ENCODE measurements around the gene BTBD3. TPM values are rescaled to one million over a fixed set of nuclear protein-coding genes. Genes with fewer than 3 reads are reported as not detected.
A peak's percentile ranks its signal among the peaks of the same experiment; 100 is the strongest.

BTBD3 gene
- total and polyA plus RNA-seq, 2 experiments from 2014 or later: 15.5 to 33.2 TPM

GRCh38 chr20:11918981-11919380 lies 1.3 kb downstream of the BTBD3 start:
- Histone ChIP-seq H3K36me3 (peaks cover 16% of the 10 kb centered on the region), H3K4me1 (ENCODE audit: low read depth) (peaks cover 10% of the 10 kb centered on the region), H3K4me3 (no peak overlapping the region), H3K9me3 (ENCODE audit: low read depth) (no peaks in the 10 kb centered on the region), H3K27ac (no peak overlapping the region), H3K27me3 (no peaks in the 10 kb centered on the region)
- DNase-seq (ENCODE audit: low read depth in 1 of 2, low spot score in 1 of 2): peak in 1 of 2 donors; percentile 36
- TF ChIP-seq CTCF (IDR thresholded peaks at IDR 0.05; ENCODE audit: low read depth, low read length): no peak

- no peak overlapping the region for H3K4me3 ChIP-seq
- peaks cover 10% of the 10 kb centered on the region for H3K4me1 ChIP-seq (ENCODE audit: low read depth)
- no peak overlapping the region for H3K27ac ChIP-seq
- no peak for DNase-seq (ENCODE audit: low read depth in 1 of 2, low spot score in 1 of 2)
- H3K9me3 ChIP-seq (ENCODE audit: low read depth): no peaks in the 10 kb centered on the region
- H3K36me3 ChIP-seq: peaks cover 17% of the 10 kb centered on the region
- no peaks in the 10 kb centered on the region for H3K27me3 ChIP-seq
- TF ChIP-seq CTCF (IDR thresholded peaks at IDR 0.05; ENCODE audit: low read depth, low read length): no peak
Measured at GRCh38 chr20:11919581-11919980, 1.9 kb downstream of the BTBD3 start.

GRCh38 chr20:11920083-11920482 lies 2.4 kb downstream of the BTBD3 start:
- Histone ChIP-seq H3K4me1 (ENCODE audit: low read depth) (peaks cover 10% of the 10 kb centered on the region), H3K4me3 (no peak overlapping the region), H3K27ac (no peak overlapping the region), H3K27me3 (no peaks in the 10 kb centered on the region), H3K36me3 (peaks cover 17% of the 10 kb centered on the region), H3K9me3 (ENCODE audit: low read depth) (no peaks in the 10 kb centered on the region)
- no peak for DNase-seq (ENCODE audit: low read depth in 1 of 2, low spot score in 1 of 2)
- no peak for TF ChIP-seq CTCF (IDR thresholded peaks at IDR 0.05; ENCODE audit: low read depth, low read length)

GRCh38 chr20:11921321-11921720 lies 3.6 kb downstream of the BTBD3 start:
- Histone ChIP-seq H3K36me3 (peaks cover 17% of the 10 kb centered on the region), H3K9me3 (ENCODE audit: low read depth) (no peaks in the 10 kb centered on the region), H3K27ac (no peak overlapping the region), H3K27me3 (no peaks in the 10 kb centered on the region), H3K4me3 (no peak overlapping the region), H3K4me1 (ENCODE audit: low read depth) (peaks cover 10% of the 10 kb centered on the region)
- no peak for TF ChIP-seq CTCF (IDR thresholded peaks at IDR 0.05; ENCODE audit: low read depth, low read length)
- no peak for DNase-seq (ENCODE audit: low read depth in 1 of 2, low spot score in 1 of 2)

GRCh38 chr20:11922561-11922960 lies 4.9 kb downstream of the BTBD3 start:
- Histone ChIP-seq H3K27me3 (no peaks in the 10 kb centered on the region), H3K9me3 (ENCODE audit: low read depth) (no peaks in the 10 kb centered on the region), H3K4me1 (ENCODE audit: low read depth) (peaks cover 10% of the 10 kb centered on the region), H3K4me3 (no peak overlapping the region), H3K27ac (no peak overlapping the region), H3K36me3 (peaks cover 21% of the 10 kb centered on the region)
- no peak for TF ChIP-seq CTCF (IDR thresholded peaks at IDR 0.05; ENCODE audit: low read depth, low read length)
- no peak for DNase-seq (ENCODE audit: low read depth in 1 of 2, low spot score in 1 of 2)

GRCh38 chr20:11924923-11925322 lies 7.2 kb downstream of the BTBD3 start:
- Histone ChIP-seq H3K27me3 (no peaks in the 10 kb centered on the region), H3K27ac (no peak overlapping the region), H3K36me3 (peaks cover 22% of the 10 kb centered on the region), H3K4me3 (no peak overlapping the region), H3K9me3 (ENCODE audit: low read depth) (no peaks in the 10 kb centered on the region), H3K4me1 (ENCODE audit: low read depth) (no peaks in the 10 kb centered on the region)
- TF ChIP-seq CTCF (IDR thresholded peaks at IDR 0.05; ENCODE audit: low read depth, low read length): no peak
- no peak for DNase-seq (ENCODE audit: low read depth in 1 of 2, low spot score in 1 of 2)

Measured in cardiac muscle cell (in vitro differentiated cells and primary cell).